Measurements from ENCODE around the gene C2CD2.

GRCh38 chr21:41948078-41948895, 5.5 kb downstream of the C2CD2 start:
- TF ChIP-seq CTCF (IDR thresholded peaks at IDR 0.05 in 4 of 5, conservative IDR thresholded peaks at IDR 0.05 in 1 of 5) (no peak), POLR2A (IDR thresholded peaks at IDR 0.05) (no peak)

Measured in gastrocnemius medialis (tissue), 4 donors.